ENCODE measurements around the gene USB1. TPM values are rescaled to one million over a fixed set of nuclear protein-coding genes. Genes with fewer than 3 reads are reported as not detected.

The USB1 gene
- total RNA-seq, 1 experiment from 2014 or later, result 106 TPM

- TF ChIP-seq CTCF (conservative IDR thresholded peaks at IDR 0.05; ENCODE audit: low read depth, low read length) (no peak), EZH2 (IDR thresholded peaks at IDR 0.05; ENCODE audit: borderline replicate concordance, low read depth, low read length, poor library complexity, severe bottlenecking) (no peak)
- no peaks in the 10 kb centered on the region for H3K9me3 ChIP-seq (ENCODE audit: low read depth, low read length, poor library complexity, severe bottlenecking)
- intact Hi-C loops (cut with micrococcal nuclease; ENCODE audit: unreplicated experiment), result no loop called here
- BruUV-seq (replicated peaks), result no TSS peak
- POLR2A ChIA-PET (ENCODE audit: low non-redundant PET), result no interaction called here
- DNase-seq (ENCODE audit: low spot score), result no peak
- CTCF ChIA-PET, result no interaction called here
- H3K27ac ChIP-seq (ENCODE audit: low read depth, low read length, poor library complexity, severe bottlenecking), result no peak overlapping the region
- H3K36me3 ChIP-seq (ENCODE audit: insufficient read depth, low read length, poor library complexity, severe bottlenecking), result no peaks in the 10 kb centered on the region
- H3K4me1 ChIP-seq (ENCODE audit: insufficient read depth, low read length, poor library complexity, severe bottlenecking), result no peaks in the 10 kb centered on the region
- no peak overlapping the region for H3K4me3 ChIP-seq (ENCODE audit: low read depth, low read length, poor library complexity, severe bottlenecking)
- H3K27me3 ChIP-seq (replicated peaks; ENCODE audit: insufficient read depth, low read depth, low read length, poor library complexity), result no peaks in the 10 kb centered on the region
Measured at GRCh38 chr16:57961538-57961937, 39.7 kb upstream of the USB1 start.

- DNase-seq (ENCODE audit: low spot score), result no peak
- Histone ChIP-seq H3K4me3 (ENCODE audit: low read depth, low read length, poor library complexity, severe bottlenecking) (no peak overlapping the region), H3K27ac (ENCODE audit: low read depth, low read length, poor library complexity, severe bottlenecking) (no peak overlapping the region), H3K27me3 (replicated peaks; ENCODE audit: insufficient read depth, low read depth, low read length, poor library complexity) (no peaks in the 10 kb centered on the region), H3K36me3 (ENCODE audit: insufficient read depth, low read length, poor library complexity, severe bottlenecking) (no peaks in the 10 kb centered on the region), H3K4me1 (ENCODE audit: insufficient read depth, low read length, poor library complexity, severe bottlenecking) (no peaks in the 10 kb centered on the region), H3K9me3 (ENCODE audit: low read depth, low read length, poor library complexity, severe bottlenecking) (no peaks in the 10 kb centered on the region)
- ChIA-PET CTCF (no interaction called here), POLR2A (ENCODE audit: low non-redundant PET) (no interaction called here)
- TF ChIP-seq EZH2 (IDR thresholded peaks at IDR 0.05; ENCODE audit: borderline replicate concordance, low read depth, low read length, poor library complexity, severe bottlenecking) (no peak), CTCF (conservative IDR thresholded peaks at IDR 0.05; ENCODE audit: low read depth, low read length) (no peak)
- intact Hi-C loops (cut with micrococcal nuclease; ENCODE audit: unreplicated experiment), result no loop called here
- BruUV-seq (replicated peaks), result no TSS peak
Measured at GRCh38 chr16:57962046-57962445, 39.2 kb upstream of the USB1 start.

- BruUV-seq (replicated peaks), result no TSS peak
- intact Hi-C loops (cut with micrococcal nuclease; ENCODE audit: unreplicated experiment), result no loop called here
Measured at GRCh38 chr16:57962756-57963155, 38.5 kb upstream of the USB1 start.

More at GRCh38 chr16:57962756-57963155, 38.5 kb upstream of the USB1 start:
- Histone ChIP-seq H3K4me1 (ENCODE audit: insufficient read depth, low read length, poor library complexity, severe bottlenecking) (no peaks in the 10 kb centered on the region), H3K36me3 (ENCODE audit: insufficient read depth, low read length, poor library complexity, severe bottlenecking) (no peaks in the 10 kb centered on the region), H3K27me3 (replicated peaks; ENCODE audit: insufficient read depth, low read depth, low read length, poor library complexity) (no peaks in the 10 kb centered on the region), H3K4me3 (ENCODE audit: low read depth, low read length, poor library complexity, severe bottlenecking) (no peak overlapping the region), H3K9me3 (ENCODE audit: low read depth, low read length, poor library complexity, severe bottlenecking) (no peaks in the 10 kb centered on the region), H3K27ac (ENCODE audit: low read depth, low read length, poor library complexity, severe bottlenecking) (no peak overlapping the region)
- ChIA-PET POLR2A (ENCODE audit: low non-redundant PET) (no interaction called here), CTCF (no interaction called here)
- TF ChIP-seq CTCF (conservative IDR thresholded peaks at IDR 0.05; ENCODE audit: low read depth, low read length) (no peak), EZH2 (IDR thresholded peaks at IDR 0.05; ENCODE audit: borderline replicate concordance, low read depth, low read length, poor library complexity, severe bottlenecking) (no peak)
- DNase-seq (ENCODE audit: low spot score), result no peak
